MCF 10A (cell line): ENCODE data around the gene SMIM38. TPM values are rescaled to one million over a fixed set of nuclear protein-coding genes. Genes with fewer than 3 reads are reported as not detected.

Experiments used
- BruUV-seq: library from RNA; stranded (reverse); fragments of 400-500 nt; replicated peaks from 2 replicates; lab custom pipeline; 2021; lab: Mats Ljungman, UMichigan
- CTCF ChIA-PET: fragments of 300-600 bp; sonication (Branson Sonifier 250); formaldehyde crosslinking; extraction: SDS; loops from one replicate; lab custom pipeline; 2021; ENCODE audit warnings: antibody characterized with exemption, inconsistent platforms; lab: Yijun Ruan, JAX
- POLR2A ChIA-PET: fragments of 300-600, 350-650 bp; sonication (Branson Sonifier 250); formaldehyde crosslinking; extraction: SDS; loops from one replicate; lab custom pipeline; 2020; ENCODE audit warnings: antibody characterized with exemption, inconsistent platforms; lab: Yijun Ruan, JAX
- DNase-seq: peaks from one replicate; pipeline ENCODE4 v3.0.0-alpha.2; 2018; ENCODE audit not compliant: unreplicated experiment
- H3K27ac Mint-ChIP-seq: one replicate; pipeline ENCODE4 v1.8.0; 2022; ENCODE audit warnings: mild to moderate bottlenecking, low read depth, mixed read lengths; ENCODE audit not compliant: unreplicated experiment
- H3K27me3 Mint-ChIP-seq: one replicate; pipeline ENCODE4 v1.8.0; 2022; ENCODE audit warnings: mixed read lengths; ENCODE audit not compliant: insufficient read depth, unreplicated experiment
- H3K36me3 Mint-ChIP-seq: one replicate; pipeline ENCODE4 v1.8.0; 2022; ENCODE audit warnings: mild to moderate bottlenecking, moderate library complexity, mixed read lengths; ENCODE audit not compliant: insufficient read depth, unreplicated experiment
- H3K4me1 Mint-ChIP-seq: one replicate; pipeline ENCODE4 v1.8.0; 2022; ENCODE audit warnings: mixed read lengths; ENCODE audit not compliant: insufficient read depth, unreplicated experiment
- H3K4me3 Mint-ChIP-seq: one replicate; pipeline ENCODE4 v1.8.0; 2022; ENCODE audit warnings: mild to moderate bottlenecking, moderate library complexity, mixed read lengths; ENCODE audit not compliant: unreplicated experiment
- H3K9me3 Mint-ChIP-seq: one replicate; pipeline ENCODE4 v1.8.0; 2022; ENCODE audit warnings: mixed read lengths; ENCODE audit not compliant: unreplicated experiment
- CTCF ChIP-seq: fragments of 200-600 bp; IDR thresholded peaks from one replicate; pipeline ENCODE4 v1.8.0; 2022; ENCODE audit warnings: antibody characterized with exemption, mild to moderate bottlenecking; ENCODE audit not compliant: unreplicated experiment
- intact Hi-C: fragments of 100-400 bp; cut with micrococcal nuclease; formaldehyde crosslinking; loops from 2 replicates; pipeline ENCODE4 v1.14.1; 2022
- total RNA-seq: library from RNA; stranded (reverse); gene quantifications from 2 replicates; pipeline ENCODE4 v1.2.3, GENCODE V29; 2022

SMIM38 gene
- total RNA-seq, 1 experiment from 2014 or later = not detected

GRCh38 chr11:69178819-69179482, 23.2 kb downstream of the SMIM38 start:
- Mint-ChIP-seq H3K27me3 (no peaks in the 10 kb centered on the region), H3K9me3 (peaks cover 14% of the 10 kb centered on the region), H3K4me1 (peaks cover 4% of the 10 kb centered on the region), H3K36me3 (no peaks in the 10 kb centered on the region), H3K4me3 (no peak overlapping the region), H3K27ac (no peak overlapping the region)
- no TSS peak for BruUV-seq
- TF ChIP-seq CTCF = no peak
- CTCF ChIA-PET = interaction anchor here (0.7 kb wide), 1 partner anchor 874 kb away, joined by 3 read pairs; no protein-coding TSS in a partner anchor
- intact Hi-C loops = no loop called here
- no peak for DNase-seq
- POLR2A ChIA-PET = no interaction called here

- ChIA-PET CTCF (no interaction called here), POLR2A (no interaction called here)
- H3K27me3 Mint-ChIP-seq = no peaks in the 10 kb centered on the region
- no peak for TF ChIP-seq CTCF
- no peak overlapping the region for H3K27ac Mint-ChIP-seq
- H3K9me3 Mint-ChIP-seq = peaks cover 14% of the 10 kb centered on the region
- no peak for DNase-seq
- no peak overlapping the region for H3K4me3 Mint-ChIP-seq
- H3K36me3 Mint-ChIP-seq = no peaks in the 10 kb centered on the region
- BruUV-seq = no TSS peak
- H3K4me1 Mint-ChIP-seq = no peaks in the 10 kb centered on the region
- intact Hi-C loops = no loop called here
These were observed 24.5 kb downstream of the SMIM38 start for GRCh38 chr11:69180226-69180625.

- POLR2A ChIA-PET = no interaction called here
- H3K4me3 Mint-ChIP-seq = no peak overlapping the region
- no peak for DNase-seq
- TF ChIP-seq CTCF = no peak
- H3K27me3 Mint-ChIP-seq = no peaks in the 10 kb centered on the region
- BruUV-seq = no TSS peak
- no peaks in the 10 kb centered on the region for H3K36me3 Mint-ChIP-seq
- H3K4me1 Mint-ChIP-seq = no peaks in the 10 kb centered on the region
- no peak overlapping the region for H3K27ac Mint-ChIP-seq
- H3K9me3 Mint-ChIP-seq = peaks cover 14% of the 10 kb centered on the region
- intact Hi-C loops = no loop called here
- CTCF ChIA-PET = no interaction called here
These were observed 25.0 kb downstream of the SMIM38 start for GRCh38 chr11:69180726-69181125.

- CTCF ChIA-PET = no interaction called here
- no peak for DNase-seq
- H3K36me3 Mint-ChIP-seq = no peaks in the 10 kb centered on the region
- TF ChIP-seq CTCF = no peak
- no peaks in the 10 kb centered on the region for H3K27me3 Mint-ChIP-seq
- H3K4me3 Mint-ChIP-seq = no peak overlapping the region
- H3K27ac Mint-ChIP-seq = no peak overlapping the region
- intact Hi-C loops = no loop called here
- POLR2A ChIA-PET = interaction anchor here (0.6 kb wide), 1 partner anchor 1244 kb away, joined by 4 read pairs; no protein-coding TSS in a partner anchor
- no peaks in the 10 kb centered on the region for H3K4me1 Mint-ChIP-seq
- H3K9me3 Mint-ChIP-seq = peaks cover 22% of the 10 kb centered on the region
- BruUV-seq = no TSS peak
These were observed 27.9 kb downstream of the SMIM38 start for GRCh38 chr11:69183613-69184012.
